GM21786 (cell line): ENCODE measurements around the gene DHX16.

ENCODE experiments used
- ATAC-seq: cut with Tn5 transposase; IDR thresholded peaks from one replicate; pipeline ENCODE4 v1.9.1; 2021; ENCODE audit not compliant: unreplicated experiment

The DHX16 gene

GRCh38 chr6:30696432-30696831 is 23.6 kb upstream of the DHX16 start:
- no peak for ATAC-seq

- no peak for ATAC-seq
These were observed 18.5 kb upstream of the DHX16 start for GRCh38 chr6:30691208-30691847.

DNA sequence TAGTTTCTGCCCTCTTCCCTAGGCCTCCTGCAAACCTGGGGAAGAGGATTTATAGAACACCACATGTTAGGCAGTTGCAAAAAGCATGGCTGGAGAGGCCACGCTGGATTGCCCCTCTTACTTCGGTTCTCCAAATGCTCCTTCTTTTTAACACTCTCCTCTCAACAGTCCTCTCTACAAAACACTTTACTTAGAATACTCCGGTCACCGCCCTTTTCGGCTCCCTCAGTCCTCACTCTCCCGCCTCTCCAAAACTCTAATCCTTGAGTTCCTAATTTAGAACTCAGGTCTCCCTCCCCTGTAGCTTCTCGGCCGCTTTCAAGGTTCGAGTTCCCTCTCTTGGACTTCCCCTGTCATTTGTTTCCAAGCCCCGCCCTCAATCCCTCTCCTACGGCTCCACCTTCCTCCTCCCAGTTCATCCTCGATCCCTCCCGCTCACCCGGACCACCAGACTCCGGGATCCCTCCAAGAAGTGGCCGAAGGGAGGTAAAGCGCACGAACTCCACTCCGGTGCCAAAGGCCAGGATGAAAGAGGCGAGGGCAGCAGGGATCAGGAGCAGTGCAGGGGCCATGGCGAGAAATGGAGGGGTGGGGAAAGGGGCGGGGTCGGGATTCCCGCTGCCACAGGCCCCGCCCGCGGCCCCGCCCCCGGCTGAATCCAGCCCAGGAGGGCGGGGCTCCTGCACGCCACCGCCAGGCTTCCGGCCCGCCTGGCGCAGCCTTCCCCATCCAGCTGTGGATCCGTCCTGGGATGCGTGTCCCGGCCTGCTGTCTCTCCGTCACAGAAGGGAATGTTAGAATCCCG is 17.8 kb upstream of the DHX16 start, which contains the start of gene NRM:
NRM (minus strand) TSS at position 582 of the 805 bp plus-strand sequence; CDS start at position 572, 10 bp downstream.
- ATAC-seq, result peak; percentile 32

DNA sequence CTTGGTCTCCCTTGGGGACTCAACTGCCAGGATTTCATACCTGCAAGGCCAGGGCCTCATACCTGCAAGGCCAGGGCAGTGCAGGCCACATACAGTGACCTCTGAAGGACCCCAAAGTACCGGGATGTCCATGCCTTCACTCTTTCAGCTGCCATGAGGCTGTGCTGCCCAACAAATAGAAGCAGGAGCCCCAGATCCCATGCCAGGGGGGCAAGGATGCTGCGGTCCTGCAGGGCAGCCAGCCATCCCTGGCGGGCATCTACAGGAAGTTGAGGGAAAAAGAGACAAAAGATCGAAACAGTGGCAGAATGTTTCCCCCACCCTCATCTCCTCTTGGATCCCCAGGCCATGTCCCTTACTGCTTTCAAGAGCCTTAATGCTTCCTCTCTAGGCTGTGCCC is 17.2 kb upstream of the DHX16 start:
- no peak for ATAC-seq

GRCh38 chr6:30689022-30689865 is 16.4 kb upstream of the DHX16 start:
- no peak for ATAC-seq

GRCh38 chr6:30688569-30688968 is 15.8 kb upstream of the DHX16 start:
- ATAC-seq, result no peak

GRCh38 chr6:30687659-30688431 is 15.0 kb upstream of the DHX16 start:
- ATAC-seq, result no peak

DNA sequence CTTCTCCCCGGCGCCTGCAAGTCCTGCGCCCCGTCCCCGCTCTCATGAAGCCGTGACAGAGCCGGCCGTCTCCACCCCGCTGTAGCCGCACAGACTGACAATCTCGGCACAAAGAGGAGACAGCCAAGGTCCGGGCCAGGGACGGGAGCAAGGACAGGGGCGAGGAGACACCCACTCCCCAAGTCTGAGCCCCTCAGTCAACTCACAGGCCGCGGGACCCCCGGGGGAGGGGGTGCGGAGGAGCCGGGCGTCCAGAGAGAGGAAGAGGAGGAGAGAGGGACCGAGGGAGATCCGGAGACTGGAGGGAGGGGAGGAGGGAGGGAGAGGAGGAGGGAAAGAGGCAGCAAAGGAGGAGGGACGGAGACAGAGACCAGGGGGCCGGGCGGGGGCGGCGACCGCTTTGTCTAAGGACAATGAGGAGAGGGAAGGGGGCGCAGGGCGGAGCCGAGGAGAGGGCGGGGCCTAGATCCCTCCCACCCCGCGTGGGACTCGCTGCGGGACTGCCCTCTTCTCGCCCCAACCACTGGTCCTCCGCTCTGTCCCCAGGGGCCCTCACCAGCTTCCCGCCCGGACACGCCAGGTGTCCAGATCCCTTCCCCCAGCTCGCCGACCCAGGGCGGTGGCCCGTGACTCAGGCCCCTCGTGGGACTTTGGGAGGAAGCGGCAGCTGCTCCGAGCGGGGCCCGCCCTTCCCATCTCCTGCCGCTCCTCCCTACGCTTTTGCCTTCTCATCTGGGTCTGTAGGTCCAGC is 14.3 kb upstream of the DHX16 start:
- peak; percentile 48 for ATAC-seq

DNA sequence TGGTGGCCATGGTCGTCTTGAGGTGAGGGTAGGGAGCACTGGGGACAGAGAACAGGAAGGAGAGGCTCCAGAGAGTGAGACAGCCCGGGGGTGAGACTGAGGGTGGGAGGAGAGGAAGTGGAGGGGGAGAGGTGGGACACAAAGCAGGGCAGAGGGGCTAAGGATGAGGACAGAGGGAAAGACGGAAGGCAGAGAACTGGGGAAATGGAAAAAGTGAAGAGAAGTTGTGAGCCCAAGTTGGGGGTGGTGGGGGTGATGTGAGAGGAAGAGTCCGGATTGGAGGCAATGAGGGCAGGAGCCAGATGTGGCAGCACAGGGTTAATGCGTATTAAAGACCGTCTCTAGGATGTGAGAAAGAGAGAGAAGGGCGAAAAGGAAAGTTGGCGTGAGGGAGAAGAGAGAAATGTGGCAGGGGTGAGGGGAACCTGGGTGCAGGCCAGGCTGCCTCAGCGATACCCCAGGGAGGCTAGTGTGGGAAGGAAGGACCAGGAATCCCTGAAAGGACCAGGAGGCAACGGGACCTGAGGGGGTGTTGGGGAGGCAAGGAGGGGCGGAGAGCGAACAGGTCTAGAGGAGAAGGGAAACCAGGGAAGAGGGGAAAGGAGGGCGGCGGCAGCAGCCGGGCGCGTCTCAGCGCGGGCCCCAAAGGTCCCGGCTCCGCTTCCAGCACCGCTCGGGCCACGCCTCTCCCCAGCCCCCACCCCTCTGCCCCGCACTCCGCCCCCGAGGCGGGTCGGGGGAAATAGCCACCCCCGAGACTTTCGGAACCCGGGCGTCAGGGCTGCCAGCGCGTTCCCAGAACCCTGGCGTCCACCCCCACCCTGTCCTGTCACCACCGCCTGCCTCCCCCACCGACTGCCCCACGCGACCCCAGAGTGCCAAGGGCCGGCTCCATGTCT is 13.5 kb upstream of the DHX16 start, which contains the start of gene PPP1R18:
PPP1R18 (minus strand) TSS at position 637 of the 899 bp plus-strand sequence; CDS start at position 10, 627 bp downstream.
- ATAC-seq, result no peak

DNA sequence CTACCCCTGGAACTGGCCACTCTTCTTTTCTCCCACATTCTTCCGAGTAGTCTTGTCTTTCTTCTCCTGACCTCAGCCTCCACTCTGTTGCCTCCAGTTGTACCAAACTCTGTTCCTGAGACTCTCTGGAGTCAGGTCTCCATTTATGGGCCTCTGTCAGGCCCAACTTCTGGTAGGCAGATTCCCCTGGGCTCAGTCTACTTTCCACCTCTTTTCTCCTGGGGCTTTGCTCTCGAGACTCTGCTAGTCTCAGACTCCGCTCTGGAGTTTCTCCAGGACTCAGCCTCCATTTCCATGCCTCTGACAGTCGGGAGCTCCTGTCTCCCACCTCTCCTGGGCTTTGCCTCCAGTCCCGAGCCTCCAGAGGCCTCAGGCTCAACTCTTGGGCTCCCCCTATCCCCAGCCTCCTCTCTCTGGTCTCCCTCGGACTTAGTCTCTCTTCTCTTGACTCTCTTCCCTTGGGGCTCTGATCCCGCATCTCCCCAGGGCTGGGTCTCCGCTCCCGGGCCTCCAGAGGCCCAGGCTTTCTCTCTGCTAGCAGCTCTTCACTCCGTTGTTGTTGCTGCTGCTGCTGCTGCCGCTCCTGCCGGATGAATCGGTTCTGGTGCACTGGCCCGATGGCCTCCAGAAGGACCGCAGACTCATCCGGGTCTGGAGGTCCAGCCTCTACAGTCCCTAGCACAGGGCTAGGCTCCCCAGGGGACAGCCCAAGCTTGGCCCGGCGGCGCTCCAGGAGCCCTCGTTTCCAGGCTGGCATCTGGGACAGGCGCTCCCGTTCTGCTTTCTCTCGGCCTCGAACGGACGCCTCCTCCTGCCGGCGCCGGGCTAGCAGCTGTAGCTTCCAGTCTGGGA is 12.6 kb upstream of the DHX16 start:
- ATAC-seq, result no peak

DNA sequence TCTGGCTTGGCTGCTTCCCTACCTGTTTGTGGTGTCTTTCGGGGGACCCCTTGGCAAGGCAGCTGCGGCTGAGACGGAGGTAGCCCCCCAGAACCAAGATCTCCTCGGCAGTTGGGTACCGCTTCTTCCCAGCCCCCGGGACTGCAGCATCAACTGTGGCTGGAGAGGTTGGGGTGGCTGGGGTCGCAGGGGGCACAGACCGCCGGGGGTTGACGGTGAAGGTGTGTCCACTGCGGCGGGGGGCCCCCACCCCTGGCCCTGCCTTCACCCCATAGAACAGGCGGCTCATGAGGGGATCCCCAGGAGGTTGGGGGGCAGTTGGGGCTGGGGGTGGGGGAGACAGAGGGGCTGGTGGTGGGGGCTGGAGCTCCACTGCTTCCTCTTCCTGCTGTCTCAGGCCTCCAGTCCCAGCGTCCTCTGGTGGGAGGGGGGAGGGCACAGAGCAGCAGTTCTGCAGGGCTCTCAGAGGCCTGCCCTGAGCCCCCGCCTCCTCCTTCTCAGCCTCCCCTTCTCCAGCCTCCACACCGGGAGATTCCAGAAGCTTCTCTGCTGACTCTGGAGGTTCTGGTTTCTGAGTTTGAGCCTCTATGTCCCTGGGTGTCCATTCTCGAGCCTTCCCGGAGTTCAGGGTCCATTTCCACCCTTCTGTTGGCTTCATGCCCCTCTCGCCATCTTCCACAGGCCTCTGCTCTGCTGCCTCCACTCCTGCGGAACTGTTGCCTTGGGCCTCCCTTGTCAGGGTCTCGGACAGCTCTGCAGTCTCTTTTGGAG is 11.8 kb upstream of the DHX16 start:
- no peak for ATAC-seq

DNA sequence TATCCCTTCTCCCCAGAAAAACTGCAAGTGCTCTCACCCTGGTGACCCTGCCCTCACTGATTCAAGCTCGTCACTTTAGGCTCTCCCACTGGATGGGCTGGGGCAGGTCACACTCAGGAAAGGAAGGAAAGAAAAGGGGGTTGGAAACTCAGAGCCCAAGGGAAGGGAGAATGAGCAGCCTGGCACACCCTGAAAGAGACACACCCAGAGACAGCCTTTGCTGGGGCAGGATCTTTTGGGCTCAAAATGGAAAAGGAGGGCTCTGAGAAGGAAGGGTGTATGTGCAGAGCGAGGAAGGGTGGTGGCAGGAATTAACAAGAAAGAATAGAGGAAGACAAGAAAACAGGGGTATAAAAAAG is 11.2 kb upstream of the DHX16 start:
- no peak for ATAC-seq

DNA sequence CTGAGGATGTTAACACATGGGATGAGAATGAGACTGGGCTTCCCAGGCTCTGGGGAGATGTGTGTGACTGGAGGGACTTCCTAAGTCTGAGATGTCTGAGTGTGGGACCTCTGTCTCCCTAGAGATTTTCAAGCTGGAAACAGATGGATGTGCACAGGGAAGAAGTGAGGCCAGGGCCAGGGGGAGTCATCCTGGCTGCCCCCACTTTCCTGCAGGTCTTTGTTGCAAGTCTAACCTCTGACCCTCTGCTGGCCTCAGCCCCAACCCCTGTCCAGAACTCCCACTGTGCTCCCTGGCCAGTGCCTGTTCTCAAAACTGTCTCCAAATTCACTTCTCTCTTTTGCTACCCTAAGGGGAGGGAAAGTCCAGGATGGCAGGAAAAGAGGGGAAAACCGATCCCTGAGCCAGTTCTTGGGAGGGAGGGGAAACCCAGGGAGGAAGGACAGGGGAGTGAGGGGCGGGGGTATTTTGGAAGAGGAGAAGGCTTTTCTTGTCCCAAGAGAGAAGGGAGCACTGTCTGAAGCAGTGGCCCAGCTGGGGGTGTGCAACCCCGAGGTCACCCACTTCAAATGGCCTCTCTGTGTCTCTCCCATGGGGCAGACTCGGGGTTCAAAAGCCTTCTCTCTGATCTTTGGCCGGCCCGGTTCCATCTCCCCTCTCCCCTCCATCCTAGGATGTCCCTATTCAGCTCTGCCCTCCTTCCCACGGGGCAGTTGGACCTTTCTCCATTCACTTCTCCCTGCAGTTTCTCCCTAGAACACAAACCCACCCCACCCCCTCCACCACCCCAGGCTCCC is 10.6 kb upstream of the DHX16 start:
- no peak for ATAC-seq

DNA sequence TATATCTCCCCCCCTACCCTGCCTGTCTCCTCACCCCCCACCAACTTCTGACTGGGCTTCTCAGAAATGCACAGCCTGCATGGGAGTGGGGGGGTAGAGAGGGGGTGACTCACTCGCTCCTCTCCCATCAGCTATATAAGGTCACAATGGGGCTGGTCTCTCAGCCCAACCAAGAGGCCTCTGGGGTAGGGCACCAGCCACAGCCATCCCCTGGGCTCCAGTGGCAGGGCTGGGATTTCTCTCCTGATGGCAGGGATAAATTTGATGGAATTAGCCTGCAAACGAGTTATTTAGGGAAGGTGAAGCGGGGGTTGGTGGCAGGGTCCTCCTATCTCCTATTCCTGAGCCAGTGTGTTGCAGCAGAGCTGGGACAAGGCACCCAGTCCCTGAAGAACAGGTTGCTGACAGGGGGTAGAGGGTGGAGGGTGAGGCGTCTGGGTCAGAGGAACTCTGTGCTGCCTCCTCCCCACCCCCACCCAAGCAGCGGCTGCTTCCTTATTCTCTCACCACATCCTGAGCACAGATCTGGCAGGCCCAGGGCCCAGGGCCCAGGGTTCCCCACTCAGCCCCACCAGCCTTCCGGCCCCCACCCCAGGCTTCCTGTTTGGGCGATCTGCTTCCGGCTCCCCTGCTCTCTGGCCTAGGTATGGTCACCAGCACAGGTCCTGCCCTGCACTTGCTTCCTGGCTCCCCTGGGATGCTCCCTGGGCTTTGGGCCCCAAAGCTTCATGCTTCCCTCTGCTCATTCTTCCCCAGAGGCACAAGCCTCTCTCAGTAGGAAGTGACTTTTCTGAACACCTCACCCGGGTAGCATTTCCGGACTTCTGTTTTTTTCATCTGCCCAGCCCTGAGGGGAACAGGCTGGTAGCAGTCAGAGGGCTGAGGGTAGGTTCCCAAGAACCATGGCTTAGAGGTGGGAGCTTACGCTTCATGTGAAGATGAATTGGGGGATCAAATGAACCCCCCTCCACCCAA is 9.6 kb upstream of the DHX16 start:
- ATAC-seq, result peak; percentile 44

- no peak for ATAC-seq
These were observed 8.9 kb upstream of the DHX16 start for GRCh38 chr6:30681766-30682142.
